ENCODE measurements around the gene SHISA9. TPM values are rescaled to one million over a fixed set of nuclear protein-coding genes. Genes with fewer than 3 reads are reported as not detected.

Gene SHISA9
- total and polyA plus RNA-seq, 2 of the 4 experiments (the other 2 are of a cell fraction): under 0.01 TPM; not detected in 1

- no peak overlapping the region for H3K9ac ChIP-seq (ENCODE audit: low read depth, low read length)
- no peak overlapping the region for H2BK5ac ChIP-seq (ENCODE audit: low read depth, low read length, poor library complexity, severe bottlenecking)
- H3K4me3 ChIP-seq (ENCODE audit: insufficient read depth, low read depth, low read length): no peak overlapping the region
- H4K20me1 ChIP-seq (ENCODE audit: insufficient read depth, low read length): no peaks in the 10 kb centered on the region
- DNase-seq: no peak
- no peaks in the 10 kb centered on the region for H3K27me3 ChIP-seq (ENCODE audit: control insufficient read depth, insufficient read depth, low read length)
- H2BK15ac ChIP-seq (ENCODE audit: low read depth, low read length): no peak overlapping the region
- dilution Hi-C loops (cut with HindIII; ENCODE audit: low sequenced_read_pairs, unreplicated experiment) (no loop called here), in situ Hi-C loops (cut with MboI; ENCODE audit: low sequenced_read_pairs) (no loop called here), intact Hi-C loops (cut with micrococcal nuclease) (no loop called here)
- no peaks in the 10 kb centered on the region for H3K9me1 ChIP-seq (ENCODE audit: insufficient read depth, low read length)
- no peak overlapping the region for H3K18ac ChIP-seq (ENCODE audit: low read depth, low read length)
- WGBS, 2 experiments (ENCODE audit: extremely low coverage in 2 of 2, insufficient read length in 1 of 2): no CpG with 5 or more reads among the region's 3 CpGs
- H3K4ac ChIP-seq (ENCODE audit: low read depth, low read length): no peak overlapping the region
- H3K9me3 ChIP-seq (ENCODE audit: control insufficient read depth, insufficient read depth, low read length): peaks cover 22% of the 10 kb centered on the region
- TF ChIP-seq RCOR1 (IDR thresholded peaks at IDR 0.05; ENCODE audit: insufficient replicate concordance, low read length) (no peak), CEBPB (IDR thresholded peaks at IDR 0.05; ENCODE audit: low read depth, low read length) (no peak), FOS (IDR thresholded peaks at IDR 0.05; ENCODE audit: low read depth, low read length) (no peak), CHD1 (IDR thresholded peaks at IDR 0.05; ENCODE audit: low read depth, low read length) (no peak), BHLHE40 (IDR thresholded peaks at IDR 0.05; ENCODE audit: low read depth, low read length) (no peak), RAD21 (IDR thresholded peaks at IDR 0.05; ENCODE audit: low read length) (no peak), SMC3 (IDR thresholded peaks at IDR 0.05; ENCODE audit: low read depth, low read length) (no peak)
- TF ChIP-seq, protein P1, sequence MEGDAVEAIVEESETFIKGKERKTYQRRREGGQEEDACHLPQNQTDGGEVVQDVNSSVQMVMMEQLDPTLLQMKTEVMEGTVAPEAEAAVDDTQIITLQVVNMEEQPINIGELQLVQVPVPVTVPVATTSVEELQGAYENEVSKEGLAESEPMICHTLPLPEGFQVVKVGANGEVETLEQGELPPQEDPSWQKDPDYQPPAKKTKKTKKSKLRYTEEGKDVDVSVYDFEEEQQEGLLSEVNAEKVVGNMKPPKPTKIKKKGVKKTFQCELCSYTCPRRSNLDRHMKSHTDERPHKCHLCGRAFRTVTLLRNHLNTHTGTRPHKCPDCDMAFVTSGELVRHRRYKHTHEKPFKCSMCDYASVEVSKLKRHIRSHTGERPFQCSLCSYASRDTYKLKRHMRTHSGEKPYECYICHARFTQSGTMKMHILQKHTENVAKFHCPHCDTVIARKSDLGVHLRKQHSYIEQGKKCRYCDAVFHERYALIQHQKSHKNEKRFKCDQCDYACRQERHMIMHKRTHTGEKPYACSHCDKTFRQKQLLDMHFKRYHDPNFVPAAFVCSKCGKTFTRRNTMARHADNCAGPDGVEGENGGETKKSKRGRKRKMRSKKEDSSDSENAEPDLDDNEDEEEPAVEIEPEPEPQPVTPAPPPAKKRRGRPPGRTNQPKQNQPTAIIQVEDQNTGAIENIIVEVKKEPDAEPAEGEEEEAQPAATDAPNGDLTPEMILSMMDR (conservative IDR thresholded peaks at IDR 0.05; ENCODE audit: low read depth, low read length): no peak
- TF ChIP-seq, protein P2, sequence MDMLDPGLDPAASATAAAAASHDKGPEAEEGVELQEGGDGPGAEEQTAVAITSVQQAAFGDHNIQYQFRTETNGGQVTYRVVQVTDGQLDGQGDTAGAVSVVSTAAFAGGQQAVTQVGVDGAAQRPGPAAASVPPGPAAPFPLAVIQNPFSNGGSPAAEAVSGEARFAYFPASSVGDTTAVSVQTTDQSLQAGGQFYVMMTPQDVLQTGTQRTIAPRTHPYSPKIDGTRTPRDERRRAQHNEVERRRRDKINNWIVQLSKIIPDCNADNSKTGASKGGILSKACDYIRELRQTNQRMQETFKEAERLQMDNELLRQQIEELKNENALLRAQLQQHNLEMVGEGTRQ (IDR thresholded peaks at IDR 0.05; ENCODE audit: low read depth, low read length): no peak
- no peak overlapping the region for H2AK5ac ChIP-seq (ENCODE audit: low read depth, low read length)
- H3K14ac ChIP-seq (replicated peaks; ENCODE audit: low read depth, low read length): no peak overlapping the region
- no peak overlapping the region for H2AK9ac ChIP-seq (replicated peaks; ENCODE audit: low read depth, low read length, poor library complexity)
- H3K23ac ChIP-seq (ENCODE audit: low read depth, low read length): no peak overlapping the region
- no peak overlapping the region for H2BK120ac ChIP-seq (ENCODE audit: low read depth, low read length)
- H3K56ac ChIP-seq (ENCODE audit: extremely low read depth, insufficient read depth, low read length): no peak overlapping the region
- H2AFZ ChIP-seq (replicated peaks; ENCODE audit: low read length, poor library complexity): no peak overlapping the region
- no peak overlapping the region for H4K5ac ChIP-seq (ENCODE audit: low read depth, low read length)
- BruUV-seq (replicated peaks): no TSS peak
- no peak overlapping the region for H2BK20ac ChIP-seq (ENCODE audit: low read depth, low read length)
- H3K36me3 ChIP-seq (ENCODE audit: control insufficient read depth, insufficient read depth, low read length): no peaks in the 10 kb centered on the region
- H3K4me1 ChIP-seq (ENCODE audit: control insufficient read depth, insufficient read depth, low read length): no peaks in the 10 kb centered on the region
- no peaks in the 10 kb centered on the region for H3K79me1 ChIP-seq (ENCODE audit: low read depth in 1 of 2, low read length in 2 of 2)
- H4K91ac ChIP-seq (ENCODE audit: insufficient read depth, low read depth, low read length): no peak overlapping the region
- no peak overlapping the region for H3K4me2 ChIP-seq (ENCODE audit: low read depth, low read length)
- no peak for ATAC-seq (ENCODE audit: low read depth)
- H3K27ac ChIP-seq (ENCODE audit: insufficient read depth, low read length): no peak overlapping the region
- no peak overlapping the region for H4K8ac ChIP-seq (ENCODE audit: low read depth in 2 of 2, low read length in 2 of 2)
- CTCF ChIA-PET: no interaction called here
- POLR2A ChIA-PET (ENCODE audit: unreplicated experiment): no interaction called here
Observed at GRCh38 chr16:13113741-13114140, 212.3 kb downstream of the SHISA9 start.
